Activated T-cell treated with anti-CD3 and anti-CD28 coated beads for 4 hours (primary cell): ENCODE measurements around the gene DBN1.
"Not testable (repeated sequence)": the region's sequence is repeated elsewhere in the genome, so short reads cannot be mapped to it uniquely, and the experiment has no call there.

Source experiments
- DNase-seq: peaks from one replicate; pipeline ENCODE4 v3.0.0-alpha.2; 2020

DBN1 gene

GRCh38 chr5:177490311-177490991 lies 17.0 kb upstream of the DBN1 start:
- no peak for DNase-seq

- no peak for DNase-seq
Observed at GRCh38 chr5:177489119-177489716, 15.8 kb upstream of the DBN1 start.

GRCh38 chr5:177487975-177488374 lies 14.5 kb upstream of the DBN1 start:
- no peak for DNase-seq

GRCh38 chr5:177487144-177487543 lies 13.7 kb upstream of the DBN1 start:
- DNase-seq, result no peak

- DNase-seq, result no peak
Observed at GRCh38 chr5:177486256-177486655, 12.8 kb upstream of the DBN1 start.

- not testable (repeated sequence) for DNase-seq
Observed at GRCh38 chr5:177485753-177486152, 12.3 kb upstream of the DBN1 start.

- no peak for DNase-seq
Observed at GRCh38 chr5:177484902-177485549, 11.6 kb upstream of the DBN1 start.

- no peak for DNase-seq
Observed at GRCh38 chr5:177483994-177484901, 10.8 kb upstream of the DBN1 start.

GRCh38 chr5:177483042-177483441 lies 9.6 kb upstream of the DBN1 start:
- DNase-seq, result no peak

GRCh38 chr5:177482359-177482795 lies 8.9 kb upstream of the DBN1 start:
- no peak for DNase-seq

GRCh38 chr5:177479774-177480173 lies 6.3 kb upstream of the DBN1 start:
- DNase-seq, result no peak

GRCh38 chr5:177478711-177479646 lies 5.5 kb upstream of the DBN1 start:
- no peak for DNase-seq

- no peak for DNase-seq
Observed at GRCh38 chr5:177477701-177478477, 4.5 kb upstream of the DBN1 start.

- no peak for DNase-seq
Observed at GRCh38 chr5:177476531-177477233, 3.2 kb upstream of the DBN1 start.

GRCh38 chr5:177475563-177476427 lies 2.4 kb upstream of the DBN1 start:
- DNase-seq, result no peak

GRCh38 chr5:177474846-177475562 lies 1.6 kb upstream of the DBN1 start:
- no peak for DNase-seq

GRCh38 chr5:177474002-177474476 lies 605 bp upstream of the DBN1 start:
- no peak for DNase-seq
